CMK (cell line): Measurements from ENCODE around the gene DIDO1.

Experiments
- DNase-seq: peaks from one replicate; pipeline ENCODE4 v3.0.0-alpha.2; 2010; ENCODE audit warnings: low read depth

The DIDO1 gene

GRCh38 chr20:62910777-62911497 lies 15.4 kb downstream of the DIDO1 start:
- DNase-seq: no peak

GRCh38 chr20:62910217-62910766 lies 16.0 kb downstream of the DIDO1 start:
- DNase-seq: no peak

- DNase-seq: no peak
Measured at GRCh38 chr20:62908971-62909791, 17.1 kb downstream of the DIDO1 start.

GRCh38 chr20:62907384-62908317 lies 18.7 kb downstream of the DIDO1 start:
- DNase-seq: no peak

- DNase-seq: no peak
Measured at GRCh38 chr20:62906647-62907375, 19.5 kb downstream of the DIDO1 start.

GRCh38 chr20:62906209-62906608 lies 20.1 kb downstream of the DIDO1 start:
- no peak for DNase-seq

GRCh38 chr20:62905536-62906117 lies 20.7 kb downstream of the DIDO1 start:
- no peak for DNase-seq

GRCh38 chr20:62902926-62903615 lies 23.2 kb downstream of the DIDO1 start:
- DNase-seq: no peak

GRCh38 chr20:62901891-62902290 lies 24.4 kb downstream of the DIDO1 start:
- no peak for DNase-seq

GRCh38 chr20:62900692-62901584 lies 25.4 kb downstream of the DIDO1 start:
- DNase-seq: no peak

GRCh38 chr20:62900052-62900691 lies 26.1 kb downstream of the DIDO1 start:
- DNase-seq: no peak

- no peak for DNase-seq
Measured at GRCh38 chr20:62899633-62900051, 26.7 kb downstream of the DIDO1 start.

- DNase-seq: no peak
Measured at GRCh38 chr20:62898970-62899632, 27.2 kb downstream of the DIDO1 start.

GRCh38 chr20:62898093-62898964 lies 28.0 kb downstream of the DIDO1 start:
- no peak for DNase-seq

- DNase-seq: no peak
Measured at GRCh38 chr20:62897666-62898065, 28.6 kb downstream of the DIDO1 start.

- DNase-seq: no peak
Measured at GRCh38 chr20:62896526-62896925, 29.8 kb downstream of the DIDO1 start.

GRCh38 chr20:62895539-62895938 lies 30.8 kb downstream of the DIDO1 start:
- no peak for DNase-seq
